Kidney epithelial cell (primary cell): ENCODE measurements around the gene APBA1. TPM values are rescaled to one million over a fixed set of nuclear protein-coding genes. Genes with fewer than 3 reads are reported as not detected.

Experiments
- DNase-seq: peaks from one replicate; pipeline ENCODE4 v3.0.0-alpha.2; 2010; ENCODE audit warnings: low read depth
- H3K27me3 ChIP-seq: 2 replicates; pipeline ENCODE4 v1.6.0; 2011; ENCODE audit warnings: low read length; ENCODE audit not compliant: control insufficient read depth, insufficient read depth
- H3K36me3 ChIP-seq: 2 replicates; pipeline ENCODE4 v1.5.1; 2011; ENCODE audit warnings: low read length; ENCODE audit not compliant: control insufficient read depth, insufficient read depth
- H3K4me3 ChIP-seq: 2 replicates; pipeline ENCODE4 v1.5.1; 2011; ENCODE audit warnings: low read depth, mild to moderate bottlenecking, control low read depth, low read length
- total RNA-seq: library from RNA; depleted of rRNA; stranded (reverse); fragments of >200 nt; gene quantifications from 2 replicates; pipeline ENCODE4 v1.2.3, GENCODE V29; 2015
- TF ChIP-seq, protein P1 (sequence below): IDR thresholded peaks from 2 replicates; pipeline ENCODE4 v1.5.1; 2011; ENCODE audit warnings: mild to moderate bottlenecking, moderate library complexity, low read length, control low read depth, inconsistent platforms; ENCODE audit not compliant: insufficient read depth, poor library complexity, severe bottlenecking

Gene APBA1
- total RNA-seq, 1 donor from 2014 or later = 1.1 TPM

DNA sequence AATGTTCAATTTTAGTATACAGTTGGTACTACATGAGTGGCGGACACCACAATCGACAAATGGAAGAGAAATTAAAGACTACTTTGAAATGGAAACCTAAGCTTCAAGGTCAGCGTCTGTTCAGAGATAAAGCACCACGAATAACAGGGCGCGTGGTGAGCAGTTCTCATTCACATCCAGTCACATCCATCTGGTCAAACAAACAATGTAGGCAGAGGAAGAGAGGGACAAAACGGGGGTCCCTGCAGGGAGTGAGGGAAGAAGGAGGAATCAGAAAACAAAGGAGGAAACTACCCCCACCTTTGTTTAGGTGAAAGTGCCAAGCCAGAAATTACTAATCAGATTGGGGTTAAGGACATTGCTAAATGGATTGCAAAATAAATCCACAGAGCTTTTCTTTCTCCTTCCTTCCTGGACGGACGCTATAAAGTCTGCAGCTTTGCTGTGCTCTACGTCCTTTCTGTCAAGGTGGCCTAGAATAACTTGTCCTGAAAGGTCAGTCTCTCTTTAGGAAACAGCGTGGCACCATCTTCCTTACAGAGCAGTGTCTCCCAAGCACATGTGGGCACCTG lies 208.6 kb downstream of the APBA1 start:
- Histone ChIP-seq H3K36me3 (no peaks in the 10 kb centered on the region), H3K27me3 (no peaks in the 10 kb centered on the region), H3K4me3 (no peak overlapping the region)
- no peak for DNase-seq
- TF ChIP-seq, protein P1, sequence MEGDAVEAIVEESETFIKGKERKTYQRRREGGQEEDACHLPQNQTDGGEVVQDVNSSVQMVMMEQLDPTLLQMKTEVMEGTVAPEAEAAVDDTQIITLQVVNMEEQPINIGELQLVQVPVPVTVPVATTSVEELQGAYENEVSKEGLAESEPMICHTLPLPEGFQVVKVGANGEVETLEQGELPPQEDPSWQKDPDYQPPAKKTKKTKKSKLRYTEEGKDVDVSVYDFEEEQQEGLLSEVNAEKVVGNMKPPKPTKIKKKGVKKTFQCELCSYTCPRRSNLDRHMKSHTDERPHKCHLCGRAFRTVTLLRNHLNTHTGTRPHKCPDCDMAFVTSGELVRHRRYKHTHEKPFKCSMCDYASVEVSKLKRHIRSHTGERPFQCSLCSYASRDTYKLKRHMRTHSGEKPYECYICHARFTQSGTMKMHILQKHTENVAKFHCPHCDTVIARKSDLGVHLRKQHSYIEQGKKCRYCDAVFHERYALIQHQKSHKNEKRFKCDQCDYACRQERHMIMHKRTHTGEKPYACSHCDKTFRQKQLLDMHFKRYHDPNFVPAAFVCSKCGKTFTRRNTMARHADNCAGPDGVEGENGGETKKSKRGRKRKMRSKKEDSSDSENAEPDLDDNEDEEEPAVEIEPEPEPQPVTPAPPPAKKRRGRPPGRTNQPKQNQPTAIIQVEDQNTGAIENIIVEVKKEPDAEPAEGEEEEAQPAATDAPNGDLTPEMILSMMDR = no peak

DNA sequence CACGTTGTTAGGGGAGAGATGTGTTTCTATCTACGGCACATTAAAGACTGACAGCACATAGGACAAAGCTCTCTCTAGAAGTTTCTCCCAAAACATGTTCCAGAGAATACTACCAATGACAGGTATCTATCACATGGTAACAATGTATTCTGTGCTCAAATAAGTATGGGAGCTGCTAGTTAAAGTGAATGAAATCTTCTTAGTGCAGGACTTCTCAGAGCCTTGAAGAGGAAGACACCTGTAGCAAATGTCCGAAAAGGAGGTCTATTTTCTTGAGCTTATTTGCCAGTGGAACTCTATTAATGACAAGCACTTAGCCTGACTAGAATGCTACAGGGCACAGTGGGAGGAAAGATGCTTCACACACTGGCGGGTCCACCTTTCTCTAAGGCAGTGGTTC lies 209.8 kb downstream of the APBA1 start:
- no peak for DNase-seq
- no peaks in the 10 kb centered on the region for H3K36me3 ChIP-seq
- H3K27me3 ChIP-seq = no peaks in the 10 kb centered on the region
- TF ChIP-seq, protein P1 = no peak
- H3K4me3 ChIP-seq = no peak overlapping the region

DNA sequence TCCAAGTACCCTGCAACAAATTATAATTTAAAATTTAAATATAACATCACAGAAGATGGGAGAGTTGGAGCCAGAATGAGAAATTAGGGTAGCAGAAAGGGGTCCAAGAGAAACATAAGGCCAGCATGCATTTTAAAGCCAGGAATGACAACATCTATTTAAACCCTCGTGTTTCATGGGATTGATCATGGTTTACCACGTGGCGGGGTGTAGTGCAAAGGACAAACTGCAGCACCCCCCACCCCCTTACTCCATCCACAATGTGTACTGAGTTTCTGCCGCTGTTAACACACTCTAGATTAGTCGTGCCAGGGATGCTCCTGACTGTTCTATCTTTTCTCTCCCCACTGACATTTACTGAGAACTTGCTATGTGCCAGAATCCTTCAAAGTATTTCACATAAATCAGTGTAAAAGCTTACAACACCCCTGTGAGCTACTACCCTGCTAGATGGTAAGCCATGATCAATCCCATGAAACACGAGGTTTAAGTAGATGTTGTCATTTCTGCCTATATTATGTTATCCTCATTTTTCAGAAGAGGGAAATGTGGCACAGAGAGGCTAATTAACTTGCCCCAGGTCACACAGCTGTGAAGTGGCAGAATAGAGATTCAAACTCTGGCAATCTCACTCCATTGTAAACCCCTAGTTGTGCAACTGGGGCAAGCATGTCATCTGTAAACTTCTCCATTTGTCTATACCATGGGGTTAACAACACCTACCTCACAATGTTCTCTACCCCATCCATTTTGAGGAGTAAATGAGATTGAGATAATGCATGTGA lies 210.9 kb downstream of the APBA1 start:
- no peak overlapping the region for H3K4me3 ChIP-seq
- DNase-seq = no peak
- H3K27me3 ChIP-seq = no peaks in the 10 kb centered on the region
- TF ChIP-seq, protein P1 = no peak
- no peaks in the 10 kb centered on the region for H3K36me3 ChIP-seq

DNA sequence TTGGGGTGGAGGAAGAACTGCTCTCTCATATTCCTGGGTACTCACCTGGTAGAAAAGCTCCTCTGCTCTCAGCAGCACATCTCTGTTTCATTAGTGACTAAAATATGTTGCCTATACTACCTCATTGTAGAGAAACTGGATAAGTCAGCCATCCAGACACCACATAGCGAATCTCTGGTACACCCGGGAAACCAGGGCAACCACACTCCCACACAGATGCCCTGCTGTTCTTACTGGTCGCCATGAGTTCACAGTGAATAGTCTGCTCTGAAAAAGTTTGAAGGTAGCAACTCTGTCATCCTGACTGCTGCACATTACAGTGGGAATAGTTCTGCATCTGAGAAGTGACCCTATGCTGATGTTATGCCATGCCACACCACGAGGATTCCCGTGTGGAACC lies 212.2 kb downstream of the APBA1 start:
- DNase-seq = no peak
- no peak overlapping the region for H3K4me3 ChIP-seq
- H3K27me3 ChIP-seq = no peaks in the 10 kb centered on the region
- TF ChIP-seq, protein P1 = no peak
- no peaks in the 10 kb centered on the region for H3K36me3 ChIP-seq

DNA sequence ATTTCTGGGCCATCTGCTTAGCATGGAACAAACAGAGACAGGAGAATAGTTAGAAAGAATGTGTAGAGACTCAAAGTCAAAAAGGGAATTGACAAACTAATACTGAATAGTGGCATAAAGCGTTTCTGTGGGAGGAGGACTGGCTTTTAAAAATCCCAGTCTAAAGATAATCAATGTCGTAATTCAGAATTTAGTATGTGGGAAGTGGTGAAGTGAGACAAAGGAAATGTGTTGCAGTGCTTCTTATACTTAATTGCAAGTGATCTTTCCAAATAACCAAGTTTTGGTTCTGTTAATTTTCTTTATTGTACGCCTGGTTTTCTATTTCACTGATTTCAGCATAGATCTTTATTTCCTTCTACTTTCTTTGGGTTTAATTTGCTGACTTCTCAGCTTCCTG lies 214.0 kb downstream of the APBA1 start:
- Histone ChIP-seq H3K27me3 (no peaks in the 10 kb centered on the region), H3K4me3 (no peak overlapping the region), H3K36me3 (no peaks in the 10 kb centered on the region)
- DNase-seq = no peak
- TF ChIP-seq, protein P1 = no peak
